ENCODE results near the gene PLA2R1.
"Not testable (repeated sequence)": the region's sequence is repeated elsewhere in the genome, so short reads cannot be mapped to it uniquely, and the experiment has no call there.

PLA2R1 gene

GRCh38 chr2:160063271-160063670 is 856 bp upstream of the PLA2R1 start:
- FAIRE-seq, result no peak

- FAIRE-seq, result no peak
Observed at GRCh38 chr2:160061944-160062291, 497 bp downstream of the PLA2R1 start.

- FAIRE-seq, result no peak
Observed at GRCh38 chr2:160061533-160061932, 882 bp downstream of the PLA2R1 start.

- FAIRE-seq, result no peak
Observed at GRCh38 chr2:160060297-160060696, 2.1 kb downstream of the PLA2R1 start.

GRCh38 chr2:160057356-160057755 is 5.1 kb downstream of the PLA2R1 start:
- no peak for FAIRE-seq

- FAIRE-seq, result no peak
Observed at GRCh38 chr2:160055726-160056108, 6.7 kb downstream of the PLA2R1 start.

GRCh38 chr2:160054984-160055725 is 7.3 kb downstream of the PLA2R1 start:
- no peak for FAIRE-seq

- FAIRE-seq, result no peak
Observed at GRCh38 chr2:160053946-160054345, 8.5 kb downstream of the PLA2R1 start.

- no peak for FAIRE-seq
Observed at GRCh38 chr2:160052531-160052930, 9.9 kb downstream of the PLA2R1 start.

- FAIRE-seq, result no peak
Observed at GRCh38 chr2:160051371-160051800, 11.0 kb downstream of the PLA2R1 start.

GRCh38 chr2:160050147-160050546 is 12.3 kb downstream of the PLA2R1 start:
- FAIRE-seq, result no peak

GRCh38 chr2:160045703-160046210 is 16.7 kb downstream of the PLA2R1 start:
- FAIRE-seq, result no peak

- FAIRE-seq, result no peak
Observed at GRCh38 chr2:160044728-160045127, 17.7 kb downstream of the PLA2R1 start.

GRCh38 chr2:160043265-160043664 is 19.1 kb downstream of the PLA2R1 start:
- no peak for FAIRE-seq

- FAIRE-seq, result no peak
Observed at GRCh38 chr2:160042054-160042453, 20.4 kb downstream of the PLA2R1 start.

GRCh38 chr2:160041091-160041490 is 21.3 kb downstream of the PLA2R1 start:
- no peak for FAIRE-seq

- no peak for FAIRE-seq
Observed at GRCh38 chr2:160039166-160039903, 23.1 kb downstream of the PLA2R1 start.

- FAIRE-seq, result not testable (repeated sequence)
Observed at GRCh38 chr2:160038662-160039061, 23.8 kb downstream of the PLA2R1 start.

GRCh38 chr2:160036736-160037135 is 25.7 kb downstream of the PLA2R1 start:
- no peak for FAIRE-seq

GRCh38 chr2:160035125-160035524 is 27.3 kb downstream of the PLA2R1 start:
- FAIRE-seq, result no peak

- no peak for FAIRE-seq
Observed at GRCh38 chr2:160034396-160034795, 28.0 kb downstream of the PLA2R1 start.

- FAIRE-seq, result no peak
Observed at GRCh38 chr2:160033732-160034392, 28.6 kb downstream of the PLA2R1 start.

GRCh38 chr2:160029270-160029628 is 33.2 kb downstream of the PLA2R1 start:
- no peak for FAIRE-seq
